Activated T-cell treated with anti-CD3 and anti-CD28 coated beads, Interleukin-2, amount 50 U/mL, for 24 hours (primary cell): Measurements from ENCODE around the gene ART5.

Experiments
- DNase-seq: peaks from one replicate; pipeline ENCODE4 v3.0.0-alpha.2; 2020
- H3K27ac Mint-ChIP-seq: 2 replicates; pipeline ENCODE4 v1.8.0; 2020; ENCODE audit warnings: mild to moderate bottlenecking, mixed read lengths
- H3K27me3 Mint-ChIP-seq: 2 replicates; pipeline ENCODE4 v1.8.0; 2020; ENCODE audit warnings: mixed read lengths
- H3K36me3 Mint-ChIP-seq: 2 replicates; pipeline ENCODE4 v1.8.0; 2020; ENCODE audit warnings: low read depth, mixed read lengths
- H3K4me1 Mint-ChIP-seq: 2 replicates; pipeline ENCODE4 v1.8.0; 2020; ENCODE audit warnings: low read depth, mixed read lengths
- H3K4me3 Mint-ChIP-seq: 2 replicates; pipeline ENCODE4 v1.8.0; 2020; ENCODE audit warnings: mild to moderate bottlenecking, moderate library complexity, mixed read lengths
- H3K9me3 Mint-ChIP-seq: 2 replicates; pipeline ENCODE4 v1.8.0; 2020; ENCODE audit warnings: mixed read lengths

The ART5 gene, protein sequence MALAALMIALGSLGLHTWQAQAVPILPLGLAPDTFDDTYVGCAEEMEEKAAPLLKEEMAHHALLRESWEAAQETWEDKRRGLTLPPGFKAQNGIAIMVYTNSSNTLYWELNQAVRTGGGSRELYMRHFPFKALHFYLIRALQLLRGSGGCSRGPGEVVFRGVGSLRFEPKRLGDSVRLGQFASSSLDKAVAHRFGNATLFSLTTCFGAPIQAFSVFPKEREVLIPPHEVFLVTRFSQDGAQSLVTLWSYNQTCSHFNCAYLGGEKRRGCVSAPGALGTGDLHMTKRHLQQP

DNA sequence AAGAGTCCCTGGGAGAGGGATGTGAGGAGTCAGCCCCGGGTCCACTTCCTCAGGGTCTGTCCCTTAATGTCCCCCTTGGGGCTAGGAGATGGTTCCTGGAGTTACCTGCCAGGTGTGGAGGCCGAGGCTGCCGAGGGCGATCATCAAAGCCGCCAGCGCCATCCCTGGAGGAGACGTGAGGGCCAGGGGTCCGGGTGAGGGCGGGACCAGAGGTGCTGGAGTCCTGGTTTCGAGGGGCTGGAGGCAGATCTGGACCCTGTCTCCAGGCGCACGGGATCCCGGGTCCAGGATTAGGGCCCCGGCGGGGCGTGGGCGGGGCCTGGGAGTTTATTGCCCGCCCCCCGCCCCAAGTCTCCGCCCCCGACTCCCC, at the start of gene ART5:
ART5 (minus strand) TSS at position 292 of the 370 bp plus-strand sequence; CDS start at position 162, 130 bp downstream.
- peaks cover 45% of the 10 kb centered on the region for H3K27me3 Mint-ChIP-seq
- no peak for DNase-seq
- H3K9me3 Mint-ChIP-seq = no peaks in the 10 kb centered on the region
- H3K36me3 Mint-ChIP-seq = no peaks in the 10 kb centered on the region
- H3K4me3 Mint-ChIP-seq = peak within 1 kb of the TSS; percentile 69
- peaks cover 8% of the 10 kb centered on the region for H3K4me1 Mint-ChIP-seq
- H3K27ac Mint-ChIP-seq = no peak within 1 kb of the TSS

GRCh38 chr11:3686751-3687150, 45.0 kb upstream of the ART5 start:
- Mint-ChIP-seq H3K4me3 (no peak overlapping the region), H3K9me3 (no peaks in the 10 kb centered on the region), H3K27ac (no peak overlapping the region), H3K27me3 (no peaks in the 10 kb centered on the region), H3K36me3 (peaks cover 91% of the 10 kb centered on the region), H3K4me1 (peaks cover 8% of the 10 kb centered on the region)
- no peak for DNase-seq

GRCh38 chr11:3685923-3686322, 44.1 kb upstream of the ART5 start:
- no peak for DNase-seq
- H3K27me3 Mint-ChIP-seq = no peaks in the 10 kb centered on the region
- H3K9me3 Mint-ChIP-seq = no peaks in the 10 kb centered on the region
- peaks cover 8% of the 10 kb centered on the region for H3K4me1 Mint-ChIP-seq
- peaks cover 91% of the 10 kb centered on the region for H3K36me3 Mint-ChIP-seq
- H3K27ac Mint-ChIP-seq = peak overlapping the region; percentile 50
- no peak overlapping the region for H3K4me3 Mint-ChIP-seq

DNA sequence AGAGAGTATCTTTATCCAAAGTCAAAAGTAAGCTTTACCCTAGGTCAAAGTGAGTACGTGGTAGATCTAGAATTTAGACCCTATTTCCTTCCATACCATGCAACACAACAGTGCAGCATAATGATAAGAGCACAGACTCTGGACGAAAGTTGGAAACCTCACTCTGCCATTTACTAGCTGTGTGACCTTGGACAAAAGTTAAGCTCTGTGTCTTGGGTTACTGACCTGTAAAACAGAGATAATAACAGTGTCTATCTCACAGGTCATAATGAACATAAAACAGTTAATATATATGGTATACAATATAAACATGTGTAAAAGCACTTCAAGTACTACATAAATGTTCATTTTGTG, 43.0 kb upstream of the ART5 start:
- Mint-ChIP-seq H3K9me3 (no peaks in the 10 kb centered on the region), H3K4me3 (no peak overlapping the region), H3K36me3 (peaks cover 92% of the 10 kb centered on the region), H3K27me3 (no peaks in the 10 kb centered on the region), H3K27ac (peak overlapping the region; percentile 59), H3K4me1 (peaks cover 8% of the 10 kb centered on the region)
- DNase-seq = no peak

GRCh38 chr11:3684129-3684818, 42.5 kb upstream of the ART5 start:
- DNase-seq = no peak
- peaks cover 92% of the 10 kb centered on the region for H3K36me3 Mint-ChIP-seq
- H3K4me1 Mint-ChIP-seq = peaks cover 8% of the 10 kb centered on the region
- no peaks in the 10 kb centered on the region for H3K9me3 Mint-ChIP-seq
- no peak overlapping the region for H3K4me3 Mint-ChIP-seq
- H3K27me3 Mint-ChIP-seq = no peaks in the 10 kb centered on the region
- H3K27ac Mint-ChIP-seq = peak overlapping the region; percentile 59

DNA sequence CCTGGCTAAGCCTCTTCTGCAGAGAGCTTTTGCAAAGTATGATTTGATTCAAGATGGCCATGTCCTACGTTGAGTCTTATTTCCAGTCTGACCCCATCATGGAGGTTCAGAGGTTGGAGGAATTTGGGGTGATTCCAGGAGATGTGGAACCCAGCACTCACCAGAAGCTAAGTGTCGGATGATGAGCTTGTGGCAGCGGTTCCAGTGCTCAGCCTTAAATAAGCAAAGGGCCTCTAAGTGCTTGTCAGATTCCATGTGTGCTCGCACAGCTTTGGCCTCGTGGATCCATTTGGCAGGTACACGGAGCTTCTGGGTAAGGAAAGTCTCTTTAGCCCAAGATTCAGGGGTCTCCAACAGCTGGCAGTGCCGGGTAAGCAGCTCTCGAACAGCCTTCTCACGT, 41.2 kb upstream of the ART5 start:
- no peaks in the 10 kb centered on the region for H3K9me3 Mint-ChIP-seq
- H3K36me3 Mint-ChIP-seq = peaks cover 97% of the 10 kb centered on the region
- H3K27ac Mint-ChIP-seq = peak overlapping the region; percentile 66
- no peak overlapping the region for H3K4me3 Mint-ChIP-seq
- peaks cover 8% of the 10 kb centered on the region for H3K4me1 Mint-ChIP-seq
- no peaks in the 10 kb centered on the region for H3K27me3 Mint-ChIP-seq
- DNase-seq = no peak

DNA sequence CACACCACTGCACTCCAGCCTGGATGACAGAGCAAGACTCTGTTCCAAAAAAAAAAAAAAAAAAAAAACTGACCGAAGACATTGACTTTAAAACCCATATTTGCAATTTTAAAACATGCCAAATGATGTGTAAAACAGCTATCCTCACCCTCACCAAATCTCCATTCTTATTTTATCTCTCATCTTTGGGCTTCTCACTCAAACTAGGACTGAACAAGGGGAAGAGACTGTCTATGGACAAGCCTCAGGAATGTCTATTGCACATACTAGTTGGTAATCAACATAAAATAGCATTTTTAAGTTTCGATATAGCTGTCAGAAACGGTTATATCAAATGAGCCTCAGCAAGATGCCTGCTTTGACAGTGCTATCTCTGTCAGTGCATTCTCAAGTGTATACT, 37.3 kb upstream of the ART5 start:
- Mint-ChIP-seq H3K27me3 (no peaks in the 10 kb centered on the region), H3K36me3 (peaks cover 94% of the 10 kb centered on the region), H3K27ac (no peak overlapping the region), H3K9me3 (no peaks in the 10 kb centered on the region), H3K4me3 (no peak overlapping the region), H3K4me1 (peaks cover 11% of the 10 kb centered on the region)
- DNase-seq = no peak

DNA sequence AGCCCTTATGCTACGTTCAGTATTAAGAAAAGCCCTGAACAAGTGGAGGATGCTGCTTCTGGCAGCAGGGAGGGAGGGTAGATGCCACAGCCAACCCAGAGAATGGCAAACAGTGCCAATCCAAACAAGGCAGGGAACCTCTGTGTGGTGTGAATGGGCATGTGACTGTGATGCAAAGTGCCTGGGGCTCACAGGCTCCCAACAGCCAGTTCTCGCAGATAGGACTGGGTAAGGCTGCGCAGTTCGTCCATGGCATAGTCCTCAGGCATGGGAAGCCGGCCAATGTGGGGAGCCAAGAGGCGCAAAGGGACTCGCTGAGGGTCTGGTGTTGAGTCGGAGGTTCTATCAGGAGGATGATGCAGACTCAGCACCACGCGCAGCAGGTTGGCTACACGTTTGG, 34.2 kb upstream of the ART5 start:
- Mint-ChIP-seq H3K27me3 (no peaks in the 10 kb centered on the region), H3K27ac (peak overlapping the region; percentile 9), H3K9me3 (no peaks in the 10 kb centered on the region), H3K4me3 (no peak overlapping the region), H3K36me3 (peaks cover 94% of the 10 kb centered on the region), H3K4me1 (peaks cover 3% of the 10 kb centered on the region)
- no peak for DNase-seq

DNA sequence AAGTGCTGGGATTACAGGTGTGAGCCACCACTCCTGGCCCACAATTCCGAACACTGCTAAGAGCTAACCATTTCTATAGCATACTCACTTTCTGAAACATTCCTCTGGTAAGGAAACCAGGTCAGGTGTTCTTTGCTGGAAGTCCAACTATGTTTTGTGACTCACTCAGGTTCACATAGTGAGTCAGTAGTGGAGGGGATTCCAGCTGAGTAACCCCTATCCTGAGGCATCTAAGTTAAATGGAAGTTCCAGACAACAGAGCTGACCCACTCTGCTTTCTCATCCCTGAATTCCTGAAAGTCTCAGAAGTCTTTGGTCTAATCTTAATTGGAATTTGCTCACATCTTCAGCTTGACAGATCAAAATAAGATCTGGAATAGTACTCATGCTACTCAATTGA, 32.4 kb upstream of the ART5 start:
- Mint-ChIP-seq H3K27ac (peak overlapping the region; percentile 64), H3K4me3 (no peak overlapping the region), H3K36me3 (peaks cover 95% of the 10 kb centered on the region), H3K9me3 (no peaks in the 10 kb centered on the region), H3K27me3 (no peaks in the 10 kb centered on the region), H3K4me1 (peaks cover 3% of the 10 kb centered on the region)
- DNase-seq = no peak

GRCh38 chr11:3671334-3672254, 29.8 kb upstream of the ART5 start, which contains the start of gene CHRNA10:
Gene CHRNA10, minus strand, starts transcription at chr11:3671384. Its CDS starts 72 bp downstream, at chr11:3671312.
- Mint-ChIP-seq H3K27me3 (no peaks in the 10 kb centered on the region), H3K4me3 (no peak within 1 kb of the TSS), H3K36me3 (peaks cover 93% of the 10 kb centered on the region), H3K4me1 (peaks cover 3% of the 10 kb centered on the region), H3K9me3 (no peaks in the 10 kb centered on the region), H3K27ac (peak within 1 kb of the TSS; percentile 56)
- no peak for DNase-seq

GRCh38 chr11:3669742-3670183, 28.0 kb upstream of the ART5 start:
- no peak overlapping the region for H3K4me3 Mint-ChIP-seq
- DNase-seq = no peak
- H3K9me3 Mint-ChIP-seq = no peaks in the 10 kb centered on the region
- H3K36me3 Mint-ChIP-seq = peaks cover 94% of the 10 kb centered on the region
- no peaks in the 10 kb centered on the region for H3K27me3 Mint-ChIP-seq
- peak overlapping the region; percentile 7 for H3K27ac Mint-ChIP-seq
- H3K4me1 Mint-ChIP-seq = peaks cover 3% of the 10 kb centered on the region

- no peaks in the 10 kb centered on the region for H3K4me1 Mint-ChIP-seq
- no peaks in the 10 kb centered on the region for H3K27me3 Mint-ChIP-seq
- no peak overlapping the region for H3K4me3 Mint-ChIP-seq
- H3K27ac Mint-ChIP-seq = no peak overlapping the region
- no peak for DNase-seq
- peaks cover 94% of the 10 kb centered on the region for H3K36me3 Mint-ChIP-seq
- no peaks in the 10 kb centered on the region for H3K9me3 Mint-ChIP-seq
These were observed 27.3 kb upstream of the ART5 start for GRCh38 chr11:3669128-3669527.

GRCh38 chr11:3667149-3668035, 25.6 kb upstream of the ART5 start:
- Mint-ChIP-seq H3K9me3 (no peaks in the 10 kb centered on the region), H3K36me3 (peaks cover 78% of the 10 kb centered on the region), H3K4me1 (no peaks in the 10 kb centered on the region), H3K4me3 (no peak overlapping the region), H3K27ac (no peak overlapping the region), H3K27me3 (no peaks in the 10 kb centered on the region)
- no peak for DNase-seq

- Mint-ChIP-seq H3K27ac (peak overlapping the region; percentile 0), H3K9me3 (no peaks in the 10 kb centered on the region), H3K4me3 (no peak overlapping the region), H3K4me1 (no peaks in the 10 kb centered on the region), H3K27me3 (no peaks in the 10 kb centered on the region), H3K36me3 (peaks cover 67% of the 10 kb centered on the region)
- DNase-seq = no peak
These were observed 24.3 kb upstream of the ART5 start for GRCh38 chr11:3666023-3666530.
